IMR-90 (cell line): ENCODE results near the gene SLC12A8.

Experiments used
- BHLHE40 ChIP-seq: fragments of 150-350 bp; IDR thresholded peaks from 2 replicates; pipeline ENCODE4 v1.6.1; 2016; ENCODE audit warnings: mild to moderate bottlenecking, low read depth, low read length
- CEBPB ChIP-seq: IDR thresholded peaks from 2 replicates; pipeline ENCODE4 v1.6.1; 2012; ENCODE audit warnings: low read depth, low read length, improper control_type of control experiment
- MAFK ChIP-seq: IDR thresholded peaks from 2 replicates; pipeline ENCODE4 v1.6.1; 2012; ENCODE audit warnings: low read depth, low read length, improper control_type of control experiment
- MXI1 ChIP-seq: IDR thresholded peaks from 2 replicates; pipeline ENCODE4 v1.6.1; 2012; ENCODE audit warnings: low read depth, mild to moderate bottlenecking, low read length, moderate library complexity, borderline replicate concordance
- NFE2L2 ChIP-seq: fragments of 150-350 bp; IDR thresholded peaks from 2 replicates; pipeline ENCODE4 v1.6.1; 2016; ENCODE audit warnings: low read depth, mild to moderate bottlenecking, low read length
- POLR2A ChIP-seq: IDR thresholded peaks from 2 replicates; pipeline ENCODE4 v1.6.1; 2012; ENCODE audit warnings: mild to moderate bottlenecking, low read depth, low read length
- RAD21 ChIP-seq: IDR thresholded peaks from 2 replicates; pipeline ENCODE4 v1.6.1; 2012; ENCODE audit warnings: low read length, improper control_type of control experiment
- TF ChIP-seq, protein P1 (sequence below): conservative IDR thresholded peaks from 2 replicates; pipeline ENCODE4 v1.5.1; 2012; ENCODE audit warnings: mild to moderate bottlenecking, low read depth, low read length, improper control_type of control experiment

- TF ChIP-seq, protein P1, sequence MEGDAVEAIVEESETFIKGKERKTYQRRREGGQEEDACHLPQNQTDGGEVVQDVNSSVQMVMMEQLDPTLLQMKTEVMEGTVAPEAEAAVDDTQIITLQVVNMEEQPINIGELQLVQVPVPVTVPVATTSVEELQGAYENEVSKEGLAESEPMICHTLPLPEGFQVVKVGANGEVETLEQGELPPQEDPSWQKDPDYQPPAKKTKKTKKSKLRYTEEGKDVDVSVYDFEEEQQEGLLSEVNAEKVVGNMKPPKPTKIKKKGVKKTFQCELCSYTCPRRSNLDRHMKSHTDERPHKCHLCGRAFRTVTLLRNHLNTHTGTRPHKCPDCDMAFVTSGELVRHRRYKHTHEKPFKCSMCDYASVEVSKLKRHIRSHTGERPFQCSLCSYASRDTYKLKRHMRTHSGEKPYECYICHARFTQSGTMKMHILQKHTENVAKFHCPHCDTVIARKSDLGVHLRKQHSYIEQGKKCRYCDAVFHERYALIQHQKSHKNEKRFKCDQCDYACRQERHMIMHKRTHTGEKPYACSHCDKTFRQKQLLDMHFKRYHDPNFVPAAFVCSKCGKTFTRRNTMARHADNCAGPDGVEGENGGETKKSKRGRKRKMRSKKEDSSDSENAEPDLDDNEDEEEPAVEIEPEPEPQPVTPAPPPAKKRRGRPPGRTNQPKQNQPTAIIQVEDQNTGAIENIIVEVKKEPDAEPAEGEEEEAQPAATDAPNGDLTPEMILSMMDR: no peak
- TF ChIP-seq POLR2A (no peak), CEBPB (no peak), MXI1 (no peak), NFE2L2 (no peak), MAFK (no peak), RAD21 (no peak), BHLHE40 (no peak)
Measured at GRCh38 chr3:125154110-125154509, 58.4 kb downstream of the SLC12A8 start.
